Large intestine (tissue), 3 donors: Measurements from ENCODE around the gene NKIRAS2. TPM values are rescaled to one million over a fixed set of nuclear protein-coding genes. Genes with fewer than 3 reads are reported as not detected.

Source experiments
- DNase-seq, 2 donors: peaks; one replicate each; pipeline versions ENCODE4 v3.0.0 to v3.0.0-alpha.2; 2013
- H3K27ac ChIP-seq: one replicate; pipeline ENCODE4 v1.5.1; 2013; ENCODE audit warnings: low read length
- H3K27me3 ChIP-seq: 2 replicates; pipeline ENCODE4 v1.6.1; 2013; ENCODE audit warnings: low read length; ENCODE audit not compliant: control insufficient read depth, insufficient read depth
- H3K36me3 ChIP-seq: 2 replicates; pipeline ENCODE4 v1.6.1; 2013; ENCODE audit warnings: low read length; ENCODE audit not compliant: control insufficient read depth, insufficient read depth
- H3K4me1 ChIP-seq: one replicate; pipeline ENCODE4 v1.6.1; 2013; ENCODE audit warnings: low read length; ENCODE audit not compliant: control insufficient read depth, insufficient read depth
- H3K4me3 ChIP-seq: one replicate; pipeline ENCODE4 v1.5.1; 2013; ENCODE audit warnings: low read length
- H3K9me3 ChIP-seq: one replicate; pipeline ENCODE4 v1.6.1; 2013; ENCODE audit warnings: mild to moderate bottlenecking, low read depth, low read length, moderate library complexity; ENCODE audit not compliant: control insufficient read depth
- WGBS: methylation state at CpG from one replicate; pipeline ENCODE4 v1.1.5; 2013; ENCODE audit warnings: low lambda C conversion rate; ENCODE audit not compliant: insufficient coverage; 5-methylcytosine and 5-hydroxymethylcytosine counted together
- polyA plus RNA-seq: library from polyadenylated mRNA; unstranded; fragments of 120-200 nt; gene quantifications from one replicate; pipeline ENCODE4 v1.2.1, GENCODE V29; 2013

The NKIRAS2 gene
- polyA plus RNA-seq, 1 donor, result 42.8 TPM

GRCh38 chr17:42065201-42065600 is 45.3 kb downstream of the NKIRAS2 start:
- H3K4me1 ChIP-seq, result peaks cover 4% of the 10 kb centered on the region
- no CpG with 5 or more reads among the region's 2 CpGs for WGBS
- no peak for DNase-seq
- H3K27ac ChIP-seq, result no peak overlapping the region
- no peaks in the 10 kb centered on the region for H3K36me3 ChIP-seq
- H3K27me3 ChIP-seq, result no peaks in the 10 kb centered on the region
- H3K4me3 ChIP-seq, result no peak overlapping the region
- no peaks in the 10 kb centered on the region for H3K9me3 ChIP-seq

DNA sequence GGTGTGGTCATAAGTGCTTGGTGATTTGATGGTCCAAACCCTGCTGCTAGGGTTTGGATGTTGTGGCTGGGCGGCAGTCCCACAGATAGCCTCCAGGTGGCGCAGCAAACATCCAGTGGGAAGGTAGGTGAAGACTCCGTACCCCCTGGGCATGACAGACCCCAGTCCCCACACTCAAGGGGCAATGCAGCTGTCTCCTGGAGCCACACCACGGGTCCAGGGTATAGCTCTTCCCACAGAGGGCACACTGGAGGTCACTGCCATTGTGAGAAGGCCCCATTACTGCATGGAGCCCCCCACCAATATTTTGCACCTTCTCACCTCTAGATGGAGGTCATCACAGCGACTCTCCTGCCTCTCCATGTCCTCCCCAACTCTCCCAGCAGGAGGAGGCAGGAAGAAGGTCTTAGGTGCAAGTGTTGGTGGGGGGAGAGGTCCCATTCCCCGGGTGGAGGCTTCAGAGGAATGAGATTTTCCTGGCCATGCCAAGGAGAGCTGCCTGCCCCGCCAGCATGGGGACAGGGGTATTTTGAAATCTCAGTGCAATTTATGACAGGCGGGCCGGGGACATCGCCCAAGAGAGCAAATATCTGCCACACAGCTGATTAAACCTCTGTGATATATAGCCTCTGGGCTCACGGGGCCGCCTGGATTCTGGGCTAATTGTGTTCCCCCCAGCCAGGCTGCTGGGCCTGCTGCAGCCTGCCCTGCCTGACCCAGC is 47.6 kb downstream of the NKIRAS2 start:
- H3K27ac ChIP-seq, result no peak overlapping the region
- H3K36me3 ChIP-seq, result no peaks in the 10 kb centered on the region
- H3K9me3 ChIP-seq, result peaks cover 2% of the 10 kb centered on the region
- peaks cover 19% of the 10 kb centered on the region for H3K27me3 ChIP-seq
- H3K4me1 ChIP-seq, result peaks cover 4% of the 10 kb centered on the region
- peak in 1 of 2 donors; percentile 57 for DNase-seq
- no peak overlapping the region for H3K4me3 ChIP-seq
- no CpG with 5 or more reads among the region's 12 CpGs for WGBS

DNA sequence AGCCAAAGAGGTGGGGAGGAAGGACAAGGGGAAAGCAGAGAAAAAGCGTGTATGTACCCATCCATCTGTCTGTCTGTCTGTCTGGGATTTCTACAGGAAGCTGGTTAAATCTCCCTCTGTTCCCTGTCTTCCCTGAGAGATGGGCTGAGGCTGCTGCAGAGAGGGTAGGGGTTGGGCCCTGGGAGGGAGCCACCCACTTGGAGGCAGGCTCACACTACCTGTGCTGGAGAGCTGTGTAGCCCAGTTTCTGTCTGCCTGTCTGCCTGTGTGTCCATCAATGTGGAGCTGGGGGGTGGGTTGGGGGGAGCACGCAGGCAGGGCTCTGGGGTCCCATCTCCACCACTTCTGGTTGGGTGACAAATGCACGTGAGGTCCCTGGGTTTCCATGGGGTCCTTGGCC is 49.1 kb downstream of the NKIRAS2 start:
- Histone ChIP-seq H3K36me3 (no peaks in the 10 kb centered on the region), H3K9me3 (peaks cover 2% of the 10 kb centered on the region), H3K27me3 (peaks cover 32% of the 10 kb centered on the region), H3K4me1 (peaks cover 7% of the 10 kb centered on the region), H3K27ac (no peak overlapping the region), H3K4me3 (no peak overlapping the region)
- WGBS, result no CpG with 5 or more reads among the region's 3 CpGs
- DNase-seq, result no peak

DNA sequence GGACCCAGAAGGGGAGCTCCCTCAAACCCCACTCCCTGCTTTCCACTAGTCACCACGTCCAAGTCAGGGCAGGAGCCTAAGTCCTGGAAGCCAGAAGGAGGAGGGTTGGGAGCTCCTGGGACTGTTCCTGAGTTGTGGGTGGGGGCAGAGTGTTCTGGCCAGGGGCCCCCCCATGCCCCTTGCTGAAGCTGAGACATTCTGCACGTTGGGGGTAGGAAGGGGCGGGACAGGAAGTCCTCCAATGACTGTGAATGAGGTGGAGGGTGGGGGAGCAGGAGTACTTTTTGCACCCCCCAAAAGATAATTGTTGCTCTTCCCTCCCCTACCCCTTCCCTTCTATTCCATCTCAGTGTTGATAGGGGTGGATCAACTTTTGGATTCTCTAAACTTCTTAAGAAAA is 51.9 kb downstream of the NKIRAS2 start:
- Histone ChIP-seq H3K27me3 (peaks cover 32% of the 10 kb centered on the region), H3K9me3 (peaks cover 2% of the 10 kb centered on the region)
- WGBS, result no CpG with 5 or more reads among the region's 3 CpGs

DNA sequence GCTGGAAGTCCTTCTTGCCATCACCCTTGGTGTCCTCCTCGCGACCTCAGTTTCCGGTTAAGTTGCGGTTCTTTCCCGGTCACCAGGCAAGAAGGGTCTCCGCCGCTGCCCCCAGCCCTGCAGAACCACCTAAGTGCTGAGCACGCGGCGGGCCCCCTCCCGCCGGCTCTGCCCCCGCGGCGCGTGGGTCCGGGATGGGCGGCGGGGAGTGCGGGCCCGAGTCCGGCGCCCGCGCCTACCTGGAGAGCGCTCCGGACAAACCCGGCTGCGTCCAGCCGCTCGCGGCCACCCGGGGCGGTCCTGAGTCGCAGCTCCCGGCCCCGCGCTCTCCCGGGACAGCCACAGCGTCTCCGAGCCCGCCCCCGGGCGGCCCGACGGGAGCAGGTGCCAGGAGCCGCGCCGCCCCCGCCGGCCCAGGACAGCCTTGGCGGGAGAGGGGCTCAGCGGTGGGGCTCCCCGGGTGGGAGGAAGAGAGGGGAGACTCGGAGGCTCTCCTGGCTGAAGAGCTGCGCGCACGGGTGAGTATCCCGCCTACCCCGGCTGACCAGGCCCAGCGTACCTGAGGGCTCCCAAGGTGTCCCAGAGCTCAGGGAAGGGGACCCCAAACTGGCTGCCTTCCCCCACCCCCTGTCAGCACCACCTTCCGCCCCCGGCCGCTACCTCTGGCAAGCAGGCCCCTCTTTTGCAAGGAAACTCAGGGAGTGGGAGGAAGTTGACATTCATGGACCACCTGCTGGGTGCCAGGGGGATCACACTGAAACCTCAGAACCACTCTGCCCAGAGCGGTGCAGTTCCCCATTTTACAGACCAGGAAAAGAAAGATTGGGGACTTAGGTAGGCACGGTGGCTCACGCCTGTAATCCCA is 52.7 kb downstream of the NKIRAS2 start:
- Histone ChIP-seq H3K9me3 (peaks cover 2% of the 10 kb centered on the region), H3K4me3 (no peak overlapping the region), H3K27ac (no peak overlapping the region), H3K27me3 (peaks cover 32% of the 10 kb centered on the region), H3K4me1 (peaks cover 5% of the 10 kb centered on the region), H3K36me3 (no peaks in the 10 kb centered on the region)
- no CpG with 5 or more reads among the region's 67 CpGs for WGBS
- DNase-seq, result no peak

More for the DNA sequence above, 51.9 kb downstream of the NKIRAS2 start:
- no peak for DNase-seq
- no peak overlapping the region for H3K27ac ChIP-seq
- peaks cover 7% of the 10 kb centered on the region for H3K4me1 ChIP-seq
- no peaks in the 10 kb centered on the region for H3K36me3 ChIP-seq
- no peak overlapping the region for H3K4me3 ChIP-seq

Other genes with a start within 250 kb of the NKIRAS2 start
- 172 TPM for gene JUP, start 233.4 kb upstream of the NKIRAS2 start, polyA plus RNA-seq
- 15.4 TPM for gene P3H4, start 208.1 kb upstream of the NKIRAS2 start, polyA plus RNA-seq
- gene FKBP10, start 207.1 kb upstream of the NKIRAS2 start, polyA plus RNA-seq, result 43.2 TPM
- 36.7 TPM for gene NT5C3B, start 183.9 kb upstream of the NKIRAS2 start, polyA plus RNA-seq
- 0.06 TPM for gene KLHL10, start 182.3 kb upstream of the NKIRAS2 start, polyA plus RNA-seq
- 5.6 TPM for gene KLHL11, start 154.7 kb upstream of the NKIRAS2 start, polyA plus RNA-seq
- gene ACLY, start 101.1 kb upstream of the NKIRAS2 start, polyA plus RNA-seq, result 99.7 TPM
- gene ODAD4, start 89.5 kb upstream of the NKIRAS2 start, polyA plus RNA-seq, result 0.87 TPM
- gene CNP, start 53.3 kb upstream of the NKIRAS2 start, polyA plus RNA-seq, result 47.6 TPM
- gene DNAJC7, start 2.7 kb upstream of the NKIRAS2 start, polyA plus RNA-seq, result 93.0 TPM
- 2.4 TPM for gene C17orf113, start 30.5 kb downstream of the NKIRAS2 start, polyA plus RNA-seq
- 1.4 TPM for gene ZNF385C, start 78.4 kb downstream of the NKIRAS2 start, polyA plus RNA-seq
- 11.8 TPM for gene DHX58, start 92.6 kb downstream of the NKIRAS2 start, polyA plus RNA-seq
- gene KAT2A, start 101.3 kb downstream of the NKIRAS2 start, polyA plus RNA-seq, result 49.1 TPM
- 0.40 TPM for gene HSPB9, start 102.7 kb downstream of the NKIRAS2 start, polyA plus RNA-seq
- gene RAB5C, start 134.9 kb downstream of the NKIRAS2 start, polyA plus RNA-seq, result 182 TPM
- gene KCNH4, start 161.1 kb downstream of the NKIRAS2 start, polyA plus RNA-seq, result 0.36 TPM
- gene HCRT, start 165.4 kb downstream of the NKIRAS2 start, polyA plus RNA-seq, result 0.13 TPM
- gene GHDC, start 174.4 kb downstream of the NKIRAS2 start, polyA plus RNA-seq, result 30.1 TPM